ENCODE results near the gene CEP295NL.
"Not testable (repeated sequence)": the region's sequence is repeated elsewhere in the genome, so short reads cannot be mapped to it uniquely, and the experiment has no call there.

The CEP295NL gene

DNA sequence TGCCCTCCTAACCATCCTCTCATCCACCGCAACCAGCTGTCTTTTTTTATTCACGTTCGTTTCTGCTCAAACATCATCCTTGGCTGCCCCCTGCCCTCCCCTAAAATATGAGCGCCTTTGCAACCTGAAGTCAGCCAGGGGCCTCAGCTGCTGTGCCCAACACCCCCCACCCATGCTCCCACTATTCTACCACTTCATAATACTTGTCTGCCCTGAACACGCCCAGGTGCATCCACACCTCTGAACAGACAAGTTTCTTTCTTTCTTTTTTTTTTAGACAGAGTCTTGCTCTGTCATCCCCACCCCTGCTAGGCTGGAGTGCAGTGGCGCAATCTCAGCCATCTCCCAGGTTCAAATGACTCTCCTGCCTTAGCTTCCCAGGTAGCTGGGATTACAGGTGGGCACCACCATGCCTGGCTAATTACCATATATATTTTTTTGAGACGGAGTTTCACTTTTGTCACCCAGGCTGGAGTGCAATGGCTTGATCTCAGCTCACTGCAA, 26.9 kb downstream of the CEP295NL start:
- H3K4me1 ChIP-seq (ENCODE audit: control insufficient read depth, insufficient read depth, low read length, poor library complexity, severe bottlenecking) = peaks cover 22% of the 10 kb centered on the region
- 92 to 94% methylated on average over 6 to 7 of the region's 7 CpGs for WGBS, 2 experiments (ENCODE audit: insufficient coverage in 2 of 2)
- peak overlapping the region; percentile 58 for H3K27ac ChIP-seq (ENCODE audit: low read depth, low read length, severe bottlenecking)
- no peak overlapping the region for H3K4me3 ChIP-seq (ENCODE audit: extremely low read depth, insufficient read depth, low read length, poor library complexity, severe bottlenecking)
- H3K9me3 ChIP-seq (ENCODE audit: control insufficient read depth, low read length) = no peaks in the 10 kb centered on the region
- peaks cover 26% of the 10 kb centered on the region for H3K36me3 ChIP-seq (ENCODE audit: control insufficient read depth, insufficient read depth, low read length)

DNA sequence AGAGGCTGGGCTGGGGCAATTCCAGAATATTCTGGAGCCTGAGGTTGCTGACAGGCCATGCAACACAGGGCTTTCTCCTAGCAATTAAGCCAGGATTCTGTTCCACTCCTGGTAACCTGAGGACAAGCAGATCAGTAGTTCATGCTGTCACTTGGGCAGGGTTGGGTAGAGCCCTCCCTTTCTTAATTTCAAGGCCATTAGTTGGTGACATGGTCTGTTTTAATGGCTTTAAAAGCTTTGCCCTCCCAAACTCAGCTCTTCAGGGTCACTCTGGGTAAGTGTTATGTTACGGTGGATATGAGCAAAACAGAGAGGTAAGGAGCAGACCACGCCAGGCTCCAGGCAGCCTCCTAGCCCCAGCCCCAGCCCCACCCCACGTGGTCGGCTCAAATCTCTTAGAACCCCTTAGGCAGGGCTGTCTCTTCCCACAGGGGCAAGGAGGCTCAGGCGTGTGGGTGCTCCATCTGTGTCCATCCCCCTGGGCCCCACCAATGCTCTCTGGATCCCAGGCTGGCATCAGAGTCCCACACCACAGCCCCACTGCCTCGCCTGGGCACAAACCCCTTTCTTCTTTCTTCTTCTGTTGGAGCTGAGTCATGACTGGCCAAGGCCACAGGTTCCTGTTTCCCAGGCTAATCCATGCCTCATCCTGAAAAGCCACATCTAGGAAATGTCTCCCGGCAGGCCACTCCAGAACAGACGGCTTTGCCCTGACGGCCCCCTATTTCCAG, 27.5 kb downstream of the CEP295NL start:
- Histone ChIP-seq H3K36me3 (ENCODE audit: control insufficient read depth, insufficient read depth, low read length) (peaks cover 32% of the 10 kb centered on the region), H3K9me3 (ENCODE audit: control insufficient read depth, low read length) (no peaks in the 10 kb centered on the region), H3K27ac (ENCODE audit: low read depth, low read length, severe bottlenecking) (peak overlapping the region; percentile 58), H3K4me3 (ENCODE audit: extremely low read depth, insufficient read depth, low read length, poor library complexity, severe bottlenecking) (no peak overlapping the region), H3K4me1 (ENCODE audit: control insufficient read depth, insufficient read depth, low read length, poor library complexity, severe bottlenecking) (peaks cover 22% of the 10 kb centered on the region)
- 85 to 87% methylated on average over 7 to 9 of the region's 9 CpGs for WGBS, 2 experiments (ENCODE audit: insufficient coverage in 2 of 2)

GRCh38 chr17:78873519-78874340, 29.3 kb downstream of the CEP295NL start:
- H3K36me3 ChIP-seq (ENCODE audit: control insufficient read depth, insufficient read depth, low read length) = peaks cover 46% of the 10 kb centered on the region
- 93% methylated on average over 14 to 19 of the region's 21 CpGs for WGBS, 2 experiments (ENCODE audit: insufficient coverage in 2 of 2)
- H3K4me1 ChIP-seq (ENCODE audit: control insufficient read depth, insufficient read depth, low read length, poor library complexity, severe bottlenecking) = peaks cover 13% of the 10 kb centered on the region
- no peak overlapping the region for H3K4me3 ChIP-seq (ENCODE audit: extremely low read depth, insufficient read depth, low read length, poor library complexity, severe bottlenecking)
- H3K9me3 ChIP-seq (ENCODE audit: control insufficient read depth, low read length) = no peaks in the 10 kb centered on the region
- H3K27ac ChIP-seq (ENCODE audit: low read depth, low read length, severe bottlenecking) = no peak overlapping the region

- peaks cover 13% of the 10 kb centered on the region for H3K4me1 ChIP-seq (ENCODE audit: control insufficient read depth, insufficient read depth, low read length, poor library complexity, severe bottlenecking)
- no peak overlapping the region for H3K27ac ChIP-seq (ENCODE audit: low read depth, low read length, severe bottlenecking)
- H3K9me3 ChIP-seq (ENCODE audit: control insufficient read depth, low read length) = no peaks in the 10 kb centered on the region
- 91 to 98% methylated on average over 4 to 6 of the region's 6 CpGs for WGBS, 2 experiments (ENCODE audit: insufficient coverage in 2 of 2)
- no peak overlapping the region for H3K4me3 ChIP-seq (ENCODE audit: extremely low read depth, insufficient read depth, low read length, poor library complexity, severe bottlenecking)
- H3K36me3 ChIP-seq (ENCODE audit: control insufficient read depth, insufficient read depth, low read length) = peaks cover 56% of the 10 kb centered on the region
Measured at GRCh38 chr17:78872486-78872885, 30.5 kb downstream of the CEP295NL start.

DNA sequence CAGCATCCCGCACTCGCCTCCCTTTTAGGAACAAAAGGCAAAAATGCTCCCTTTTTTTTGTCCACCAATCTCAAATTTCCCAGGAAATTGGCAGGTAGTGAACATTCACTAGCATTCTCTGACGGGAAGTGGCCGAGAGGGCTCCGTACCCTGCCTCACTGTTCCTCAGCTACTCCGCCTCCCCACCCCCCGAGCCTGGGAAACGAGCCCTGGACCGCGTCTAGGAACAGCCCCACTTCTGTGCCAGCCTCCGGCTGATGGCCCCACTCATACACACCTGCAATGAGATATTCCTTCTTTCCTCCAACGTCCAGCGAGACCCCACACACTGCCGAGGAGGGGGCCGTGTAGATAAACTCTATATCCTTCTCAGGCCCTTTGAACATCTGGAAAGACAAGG, 32.4 kb downstream of the CEP295NL start:
- Histone ChIP-seq H3K27ac (ENCODE audit: low read depth, low read length, severe bottlenecking) (no peak overlapping the region), H3K36me3 (ENCODE audit: control insufficient read depth, insufficient read depth, low read length) (peaks cover 60% of the 10 kb centered on the region), H3K4me1 (ENCODE audit: control insufficient read depth, insufficient read depth, low read length, poor library complexity, severe bottlenecking) (peaks cover 5% of the 10 kb centered on the region), H3K4me3 (ENCODE audit: extremely low read depth, insufficient read depth, low read length, poor library complexity, severe bottlenecking) (no peak overlapping the region), H3K9me3 (ENCODE audit: control insufficient read depth, low read length) (no peaks in the 10 kb centered on the region)
- 88% methylated on average over 12 to 13 of the region's 15 CpGs for WGBS, 2 experiments (ENCODE audit: insufficient coverage in 2 of 2)

GRCh38 chr17:78868391-78868790, 34.6 kb downstream of the CEP295NL start:
- WGBS, 2 experiments (ENCODE audit: insufficient coverage in 2 of 2) = 74 to 89% methylated on average over 3 to 5 of the region's 7 CpGs
- no peak overlapping the region for H3K27ac ChIP-seq (ENCODE audit: low read depth, low read length, severe bottlenecking)
- H3K4me1 ChIP-seq (ENCODE audit: control insufficient read depth, insufficient read depth, low read length, poor library complexity, severe bottlenecking) = no peaks in the 10 kb centered on the region
- H3K4me3 ChIP-seq (ENCODE audit: extremely low read depth, insufficient read depth, low read length, poor library complexity, severe bottlenecking) = no peak overlapping the region
- H3K9me3 ChIP-seq (ENCODE audit: control insufficient read depth, low read length) = no peaks in the 10 kb centered on the region
- H3K36me3 ChIP-seq (ENCODE audit: control insufficient read depth, insufficient read depth, low read length) = peaks cover 60% of the 10 kb centered on the region

GRCh38 chr17:78867046-78867445, 36.0 kb downstream of the CEP295NL start:
- 94 to 96% methylated on average over 2 to 3 of the region's 3 CpGs for WGBS, 2 experiments (ENCODE audit: insufficient coverage in 2 of 2)
- H3K27ac ChIP-seq (ENCODE audit: low read depth, low read length, severe bottlenecking); H3K4me3 ChIP-seq (ENCODE audit: extremely low read depth, insufficient read depth, low read length, poor library complexity, severe bottlenecking); H3K4me1 ChIP-seq (ENCODE audit: control insufficient read depth, insufficient read depth, low read length, poor library complexity, severe bottlenecking); H3K9me3 ChIP-seq (ENCODE audit: control insufficient read depth, low read length): not testable (repeated sequence)
- peaks cover 55% of the 10 kb centered on the region for H3K36me3 ChIP-seq (ENCODE audit: control insufficient read depth, insufficient read depth, low read length)

GRCh38 chr17:78865682-78866390, 37.2 kb downstream of the CEP295NL start:
- H3K4me3 ChIP-seq (ENCODE audit: extremely low read depth, insufficient read depth, low read length, poor library complexity, severe bottlenecking) = no peak overlapping the region
- WGBS, 2 experiments (ENCODE audit: insufficient coverage in 2 of 2) = 43 to 45% methylated on average over 12 to 19 of the region's 19 CpGs

GRCh38 chr17:78864117-78864516, 38.9 kb downstream of the CEP295NL start:
- H3K4me3 ChIP-seq (ENCODE audit: extremely low read depth, insufficient read depth, low read length, poor library complexity, severe bottlenecking) = no peak overlapping the region
- no peak overlapping the region for H3K27ac ChIP-seq (ENCODE audit: low read depth, low read length, severe bottlenecking)
- 100% methylated on average over 1 of the region's 1 CpG; no CpG with 5 or more reads in 1 of the 2 experiments for WGBS, 2 experiments (ENCODE audit: insufficient coverage in 2 of 2)
- peaks cover 33% of the 10 kb centered on the region for H3K36me3 ChIP-seq (ENCODE audit: control insufficient read depth, insufficient read depth, low read length)
- H3K4me1 ChIP-seq (ENCODE audit: control insufficient read depth, insufficient read depth, low read length, poor library complexity, severe bottlenecking) = peaks cover 6% of the 10 kb centered on the region
- H3K9me3 ChIP-seq (ENCODE audit: control insufficient read depth, low read length) = no peaks in the 10 kb centered on the region

More at GRCh38 chr17:78865682-78866390, 37.2 kb downstream of the CEP295NL start:
- H3K27ac ChIP-seq (ENCODE audit: low read depth, low read length, severe bottlenecking) = no peak overlapping the region
- H3K4me1 ChIP-seq (ENCODE audit: control insufficient read depth, insufficient read depth, low read length, poor library complexity, severe bottlenecking) = peaks cover 6% of the 10 kb centered on the region
- H3K36me3 ChIP-seq (ENCODE audit: control insufficient read depth, insufficient read depth, low read length) = peaks cover 45% of the 10 kb centered on the region
- no peaks in the 10 kb centered on the region for H3K9me3 ChIP-seq (ENCODE audit: control insufficient read depth, low read length)
